GM18867 (cell line): ENCODE measurements around the gene HSF2.
A peak's percentile ranks its signal among the peaks of the same experiment; 100 is the strongest.

Experiments
- ATAC-seq: cut with Tn5 transposase; IDR thresholded peaks from one replicate; pipeline ENCODE4 v1.9.1; 2021; ENCODE audit warnings: mild to moderate bottlenecking, moderate library complexity; ENCODE audit not compliant: unreplicated experiment

Gene HSF2, protein sequence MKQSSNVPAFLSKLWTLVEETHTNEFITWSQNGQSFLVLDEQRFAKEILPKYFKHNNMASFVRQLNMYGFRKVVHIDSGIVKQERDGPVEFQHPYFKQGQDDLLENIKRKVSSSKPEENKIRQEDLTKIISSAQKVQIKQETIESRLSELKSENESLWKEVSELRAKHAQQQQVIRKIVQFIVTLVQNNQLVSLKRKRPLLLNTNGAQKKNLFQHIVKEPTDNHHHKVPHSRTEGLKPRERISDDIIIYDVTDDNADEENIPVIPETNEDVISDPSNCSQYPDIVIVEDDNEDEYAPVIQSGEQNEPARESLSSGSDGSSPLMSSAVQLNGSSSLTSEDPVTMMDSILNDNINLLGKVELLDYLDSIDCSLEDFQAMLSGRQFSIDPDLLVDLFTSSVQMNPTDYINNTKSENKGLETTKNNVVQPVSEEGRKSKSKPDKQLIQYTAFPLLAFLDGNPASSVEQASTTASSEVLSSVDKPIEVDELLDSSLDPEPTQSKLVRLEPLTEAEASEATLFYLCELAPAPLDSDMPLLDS

DNA sequence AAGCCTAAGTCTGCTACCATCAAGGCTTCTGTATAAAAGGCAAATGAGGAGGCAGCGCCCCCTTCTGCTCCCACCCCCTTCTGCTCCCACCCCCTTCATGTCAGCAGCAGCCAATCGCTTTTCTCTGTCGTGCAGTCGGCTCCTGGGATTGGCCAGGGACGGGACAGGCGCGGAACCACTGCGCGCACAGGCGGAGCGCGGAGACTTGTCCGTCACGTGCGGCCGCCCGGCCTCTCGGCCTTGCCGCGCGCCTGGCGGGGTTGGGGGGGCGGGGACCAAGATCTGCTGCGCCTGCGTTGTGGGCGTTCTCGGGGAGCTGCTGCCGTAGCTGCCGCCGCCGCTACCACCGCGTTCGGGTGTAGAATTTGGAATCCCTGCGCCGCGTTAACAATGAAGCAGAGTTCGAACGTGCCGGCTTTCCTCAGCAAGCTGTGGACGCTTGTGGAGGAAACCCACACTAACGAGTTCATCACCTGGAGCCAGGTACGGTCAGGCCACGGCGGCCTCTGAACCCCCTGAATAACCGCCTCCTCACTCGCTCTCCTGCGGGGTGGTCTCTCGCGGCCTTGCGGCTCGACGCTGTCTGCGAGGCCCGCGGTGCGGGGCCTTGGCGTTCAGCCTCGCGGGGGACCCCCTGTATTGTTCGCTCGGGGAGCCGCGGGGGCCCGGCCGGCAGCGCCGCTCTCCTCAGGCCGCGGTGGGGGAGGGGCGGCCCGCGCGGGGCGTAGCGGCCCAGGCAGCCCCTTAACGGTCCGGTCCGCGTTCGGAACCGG lies at the start of gene HSF2:
Gene HSF2 (plus strand): TSS at position 305 of the 773 bp plus-strand sequence. CDS start 86 bp downstream, at position 391.
- peak; percentile 98 for ATAC-seq

DNA sequence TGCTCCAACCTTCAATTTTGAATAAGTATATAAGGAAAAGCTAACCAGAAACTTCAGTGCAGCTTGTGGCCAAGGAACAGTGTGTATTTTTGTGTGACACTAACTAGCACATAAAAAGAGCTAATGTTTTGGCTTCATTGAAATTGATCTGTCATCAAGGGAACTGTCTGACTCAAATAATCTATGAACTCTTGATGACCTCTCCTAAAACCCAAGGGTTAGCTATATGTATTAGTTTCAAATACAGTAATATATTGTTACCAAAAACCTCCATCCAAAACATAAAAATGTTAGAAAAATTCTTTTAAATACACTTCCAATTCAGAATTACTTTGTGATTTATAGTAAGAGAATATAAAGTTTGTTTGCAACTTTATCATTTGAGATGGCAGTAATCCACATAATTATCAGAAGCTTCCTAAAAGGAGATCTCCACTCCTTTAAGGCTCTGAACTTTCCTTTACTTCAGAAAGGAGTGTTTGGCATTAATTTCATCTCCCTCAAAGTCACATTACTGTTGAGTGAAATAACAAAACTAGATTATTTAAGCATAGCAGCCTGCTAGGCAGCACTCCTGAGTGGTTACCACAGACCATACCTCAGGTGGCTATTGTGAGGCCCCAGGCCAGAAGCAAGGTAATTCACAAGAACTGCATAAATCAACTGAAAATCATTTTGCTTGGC lies 46.3 kb upstream of the HSF2 start:
- no peak for ATAC-seq

DNA sequence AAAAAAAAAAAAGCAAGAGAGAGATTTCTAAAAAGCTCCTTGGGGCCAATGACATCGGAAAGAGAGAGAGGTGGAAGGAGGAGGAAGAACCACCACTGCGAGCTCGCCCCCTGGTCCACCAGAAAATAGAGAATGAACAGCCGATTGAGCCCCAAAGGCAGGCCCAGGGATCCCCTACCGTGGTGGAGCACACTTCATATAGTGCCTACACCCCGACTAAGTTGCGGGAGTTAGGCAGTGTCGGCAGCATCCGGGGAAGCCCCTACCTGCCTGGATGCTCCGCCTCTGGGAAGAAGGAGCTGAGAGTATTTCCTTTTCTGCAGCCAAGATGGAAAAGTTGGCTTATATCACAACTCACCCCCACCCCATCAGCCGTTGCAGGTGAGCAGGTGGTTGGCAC lies 38.6 kb upstream of the HSF2 start:
- no peak for ATAC-seq

DNA sequence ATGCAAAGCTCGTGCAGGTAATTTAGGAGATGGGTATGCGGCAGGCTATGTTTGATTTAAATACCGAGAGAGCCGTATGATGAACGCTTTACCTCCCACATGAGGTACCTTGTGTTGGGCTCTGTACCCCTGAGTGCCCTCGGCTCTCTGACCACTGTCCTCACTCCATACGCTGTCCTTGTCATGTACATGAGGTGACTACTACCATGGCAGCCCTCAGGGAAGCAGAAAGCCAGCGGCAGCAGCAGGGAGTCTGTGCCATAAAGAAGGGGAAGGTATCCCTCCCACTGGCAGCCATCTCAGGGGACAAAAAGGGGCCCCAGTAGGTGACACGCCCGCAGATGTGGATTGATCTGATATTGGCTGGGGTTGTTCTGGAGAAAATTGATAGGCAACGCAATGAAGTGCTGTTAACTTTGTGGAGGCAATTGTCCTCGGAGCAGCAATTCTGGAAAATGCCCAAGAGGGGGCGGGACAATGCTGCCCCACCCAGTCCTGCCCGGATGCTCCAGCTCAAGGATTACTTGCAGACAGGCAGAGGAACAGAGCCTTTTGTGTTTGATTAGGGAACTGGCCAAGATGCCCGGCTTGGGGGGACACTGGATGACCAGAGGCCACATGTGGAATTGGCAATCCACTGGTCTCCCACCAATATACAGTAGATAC lies 38.0 kb upstream of the HSF2 start:
- no peak for ATAC-seq

DNA sequence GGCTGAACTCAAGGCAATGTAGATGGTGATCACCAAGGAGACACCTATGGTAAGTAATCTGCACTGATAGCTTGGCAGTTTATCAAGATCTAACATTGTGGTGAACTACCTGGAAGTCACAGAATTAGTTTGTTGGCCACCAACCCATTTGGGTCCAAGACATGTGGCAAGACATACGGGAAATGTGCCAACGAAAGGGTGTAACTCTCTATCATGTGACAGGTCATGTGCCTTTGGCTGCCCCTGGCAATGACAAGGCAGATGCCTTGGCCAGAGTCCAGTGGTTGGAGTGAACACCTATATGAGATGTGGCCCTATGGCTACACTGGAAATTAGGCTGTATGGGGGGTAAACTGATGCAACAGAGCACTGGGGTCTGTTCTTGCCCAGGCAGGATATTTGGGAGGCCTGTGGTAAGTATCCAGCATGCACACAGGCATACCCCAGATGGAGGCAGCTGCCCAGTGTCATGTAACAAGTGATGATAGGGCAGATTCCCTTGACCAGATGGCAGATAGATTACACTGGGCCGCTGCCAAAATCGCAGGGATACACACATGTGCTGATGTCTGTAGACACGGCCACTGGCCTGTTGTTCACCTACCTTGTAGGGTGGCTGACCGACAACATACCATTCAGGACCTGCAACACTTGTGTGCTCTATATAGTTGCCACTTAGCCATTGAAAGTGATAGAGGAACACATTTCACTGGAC lies 35.5 kb upstream of the HSF2 start:
- ATAC-seq: no peak

DNA sequence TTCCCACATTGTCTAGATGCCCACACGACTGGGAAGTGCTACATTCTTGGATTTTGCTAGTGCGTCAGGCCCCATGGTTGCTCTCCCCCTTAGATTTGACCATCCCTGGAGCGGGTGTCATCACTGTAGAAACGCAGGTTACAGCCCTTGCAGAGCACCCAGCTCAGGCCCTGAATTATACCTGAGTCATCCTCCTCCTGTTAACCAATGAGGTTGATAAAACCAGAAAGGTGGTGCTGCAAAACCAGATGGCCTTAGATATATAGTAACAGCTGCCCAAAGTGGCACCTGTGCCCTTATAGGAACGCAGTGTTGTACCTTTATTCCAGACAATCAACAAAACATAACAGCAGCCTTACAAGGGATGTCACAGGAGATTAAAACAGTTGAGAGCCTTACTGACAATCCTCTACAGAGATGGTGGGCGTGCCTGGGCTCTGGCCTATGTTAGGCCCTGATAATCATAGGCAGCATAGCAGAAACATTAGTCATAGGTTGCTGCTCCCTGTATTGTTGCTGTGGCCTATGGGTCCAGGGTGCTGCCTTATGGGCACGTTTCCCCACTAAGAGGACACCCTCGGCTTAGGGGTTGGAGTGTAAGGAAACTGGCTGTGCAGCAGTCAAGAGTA lies 33.6 kb upstream of the HSF2 start:
- ATAC-seq: no peak

DNA sequence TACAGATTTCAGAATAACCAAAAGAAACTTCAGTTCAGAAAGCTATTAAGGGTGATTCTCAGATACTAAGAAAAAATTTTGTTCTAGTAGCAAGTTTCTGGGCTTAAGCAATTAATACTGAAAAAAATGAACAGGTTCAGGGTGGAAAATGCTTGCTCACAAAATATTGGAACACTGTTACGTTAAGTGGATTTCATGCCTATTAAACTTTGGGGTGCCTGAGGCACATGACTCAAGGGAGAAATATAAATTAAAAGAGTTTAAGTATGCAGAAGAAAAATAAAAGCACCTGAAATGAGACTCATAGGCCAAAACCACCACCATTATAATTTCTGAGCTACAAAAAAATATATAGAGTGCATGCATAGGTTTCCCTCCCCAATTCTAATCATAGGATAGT lies 32.3 kb upstream of the HSF2 start:
- no peak for ATAC-seq

DNA sequence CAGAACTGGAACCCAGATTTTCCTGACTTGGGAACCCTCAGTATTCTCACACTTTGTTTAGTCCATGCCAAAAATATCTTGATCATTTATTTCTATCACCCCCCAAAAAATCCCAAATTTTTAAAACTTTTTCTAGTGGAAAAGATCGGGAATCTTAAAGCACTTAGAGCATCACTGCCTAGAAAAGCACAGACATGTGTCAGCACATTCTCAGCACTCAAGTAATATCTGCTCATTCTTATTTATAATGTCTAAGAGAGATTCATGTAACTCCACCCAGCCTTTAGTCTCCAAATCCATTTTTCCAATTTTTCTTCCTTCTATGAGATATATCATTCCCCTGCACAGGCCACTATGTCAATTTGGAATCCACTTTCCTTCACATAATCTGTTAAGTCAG lies 29.9 kb upstream of the HSF2 start:
- ATAC-seq: no peak

DNA sequence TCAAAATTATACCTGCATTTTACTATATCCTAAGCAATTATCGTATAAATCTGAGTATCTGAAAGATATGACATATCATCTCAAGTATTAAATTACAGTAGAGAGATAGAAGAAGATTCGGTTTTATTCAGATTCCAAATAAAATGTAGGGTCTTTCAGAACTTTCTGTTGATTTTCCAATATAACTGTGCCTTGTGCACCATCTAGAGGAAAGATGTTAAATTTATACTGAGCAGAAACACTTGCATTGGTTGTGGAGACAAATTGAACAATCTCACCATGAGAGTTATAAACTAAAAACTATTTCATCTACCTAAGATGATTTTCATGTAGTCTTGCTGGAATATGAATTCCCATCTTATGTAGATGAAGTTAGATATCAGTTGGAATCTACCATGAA lies 26.8 kb upstream of the HSF2 start:
- ATAC-seq: no peak

DNA sequence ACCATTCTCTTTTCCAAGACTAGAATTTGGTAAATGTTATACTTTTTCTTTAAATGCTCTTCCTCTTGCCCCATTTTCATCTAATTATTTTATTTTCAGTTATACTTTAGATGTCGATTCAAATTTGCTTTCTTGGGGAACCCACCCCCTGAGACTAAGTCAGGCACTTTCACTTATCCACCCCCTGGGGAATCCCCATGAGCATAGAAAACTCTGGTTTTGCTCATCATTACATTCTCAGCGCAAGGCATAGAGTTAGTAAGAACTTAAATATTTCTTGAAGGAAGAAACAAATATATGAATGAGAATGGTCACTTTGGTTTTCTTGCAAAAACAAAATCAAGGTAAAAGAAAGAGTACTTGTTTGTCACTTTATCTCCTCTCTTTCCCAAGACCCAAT lies 25.1 kb upstream of the HSF2 start:
- ATAC-seq: no peak

DNA sequence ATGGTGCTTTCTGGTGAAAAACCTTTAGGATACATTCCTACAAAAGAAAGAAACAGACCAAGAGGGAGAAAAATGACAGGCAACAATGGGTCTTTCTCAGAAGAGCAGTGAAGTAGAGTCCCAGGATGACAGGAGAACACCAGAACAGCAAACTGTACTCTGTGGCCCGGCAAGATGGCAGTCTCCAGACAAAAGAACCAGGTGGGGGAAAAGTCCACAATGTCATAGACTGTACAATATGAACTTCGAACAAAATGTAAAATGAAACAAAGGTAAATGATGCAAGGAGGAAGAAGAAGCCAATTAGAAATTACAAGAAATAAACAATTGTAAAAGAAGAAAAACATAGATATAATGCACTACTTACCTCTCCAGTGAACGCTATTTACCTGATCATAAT lies 23.2 kb upstream of the HSF2 start:
- ATAC-seq: no peak

DNA sequence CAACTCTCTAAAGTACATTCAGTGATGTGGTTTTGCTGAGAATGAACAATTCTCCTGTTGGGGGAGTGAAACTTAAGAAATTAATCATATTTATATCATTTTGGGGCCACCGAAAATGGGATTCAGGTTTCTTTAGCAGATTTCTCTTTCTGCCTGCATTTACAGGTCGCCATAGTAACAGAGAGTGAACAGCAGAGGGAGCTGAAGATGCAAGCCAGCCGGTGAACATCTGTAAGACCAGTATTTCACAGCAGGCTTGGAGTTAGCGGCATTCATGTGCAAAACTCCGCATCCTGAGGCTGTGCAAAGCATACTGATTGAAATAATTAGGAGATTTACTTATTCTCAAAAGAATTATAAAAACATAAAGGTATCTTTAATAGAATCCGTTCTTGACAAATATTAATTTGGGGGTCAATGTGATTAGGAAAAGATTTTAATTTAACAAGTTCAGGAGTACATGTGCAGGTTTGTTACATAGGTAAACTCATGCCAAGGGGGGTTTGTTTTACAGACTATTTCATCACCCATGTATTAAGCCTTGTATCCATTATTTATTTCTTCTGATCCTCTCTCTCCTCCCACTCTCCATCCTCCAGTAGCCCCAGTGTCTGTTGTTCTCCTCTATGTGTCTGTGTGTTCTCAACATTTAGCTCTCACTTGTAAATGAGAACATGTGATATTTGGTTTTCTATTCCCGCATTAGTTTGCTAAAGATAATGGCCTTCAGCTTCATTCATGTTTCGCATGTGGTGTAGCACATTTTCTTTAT lies 17.8 kb upstream of the HSF2 start:
- ATAC-seq: peak; percentile 100

DNA sequence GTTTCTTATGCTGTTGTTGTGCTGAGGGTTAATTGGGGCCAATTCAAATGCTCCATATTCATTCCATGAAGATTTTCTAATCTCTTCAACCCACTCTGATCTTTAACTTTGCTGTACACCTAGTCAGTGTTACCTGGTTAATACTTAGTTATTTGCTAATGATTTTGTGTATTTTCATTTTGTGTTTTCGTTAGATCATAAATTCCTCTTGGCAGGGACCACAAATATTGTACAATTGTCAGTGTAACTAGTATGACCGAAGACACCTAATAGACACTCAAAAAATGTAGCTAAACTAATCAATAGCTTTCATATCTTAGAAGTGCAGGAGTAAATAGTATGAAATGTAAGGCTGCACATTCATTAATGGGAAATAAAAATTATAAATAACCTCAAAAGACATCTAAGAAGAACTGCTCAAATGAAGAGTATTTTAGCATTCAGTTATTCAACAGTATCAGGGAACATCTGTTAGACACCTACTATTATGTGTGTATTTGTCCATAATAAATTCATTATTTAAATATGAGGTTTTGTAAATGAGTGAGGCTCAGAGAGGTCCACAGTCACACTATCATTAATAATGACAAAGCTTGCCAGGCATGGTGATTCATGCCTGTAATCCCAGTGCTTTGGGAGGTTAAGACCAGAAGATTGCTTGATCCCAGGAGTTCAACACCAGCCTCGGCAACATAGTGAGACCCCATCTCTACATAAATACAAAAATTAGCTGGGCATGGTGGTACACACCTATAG lies 13.4 kb upstream of the HSF2 start:
- no peak for ATAC-seq

DNA sequence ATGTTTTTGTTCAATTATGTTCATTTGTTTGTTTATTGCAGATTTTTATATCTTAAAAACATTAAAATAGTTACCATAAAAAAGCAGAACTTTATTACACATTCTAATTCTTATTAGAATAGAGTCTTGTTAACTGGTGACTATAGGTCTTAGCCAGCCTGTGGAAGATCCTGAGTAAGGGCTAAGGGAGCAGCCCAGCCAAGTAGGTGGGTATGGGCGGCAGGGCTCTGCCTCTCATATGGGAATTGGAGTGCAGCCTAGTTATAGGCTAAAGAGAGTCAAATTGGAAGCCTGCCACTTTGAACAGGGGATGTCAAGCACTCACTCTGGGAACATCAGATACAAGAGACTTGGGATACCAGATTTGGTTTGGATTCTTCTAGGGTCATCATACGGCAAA lies 10.5 kb upstream of the HSF2 start:
- no peak for ATAC-seq

DNA sequence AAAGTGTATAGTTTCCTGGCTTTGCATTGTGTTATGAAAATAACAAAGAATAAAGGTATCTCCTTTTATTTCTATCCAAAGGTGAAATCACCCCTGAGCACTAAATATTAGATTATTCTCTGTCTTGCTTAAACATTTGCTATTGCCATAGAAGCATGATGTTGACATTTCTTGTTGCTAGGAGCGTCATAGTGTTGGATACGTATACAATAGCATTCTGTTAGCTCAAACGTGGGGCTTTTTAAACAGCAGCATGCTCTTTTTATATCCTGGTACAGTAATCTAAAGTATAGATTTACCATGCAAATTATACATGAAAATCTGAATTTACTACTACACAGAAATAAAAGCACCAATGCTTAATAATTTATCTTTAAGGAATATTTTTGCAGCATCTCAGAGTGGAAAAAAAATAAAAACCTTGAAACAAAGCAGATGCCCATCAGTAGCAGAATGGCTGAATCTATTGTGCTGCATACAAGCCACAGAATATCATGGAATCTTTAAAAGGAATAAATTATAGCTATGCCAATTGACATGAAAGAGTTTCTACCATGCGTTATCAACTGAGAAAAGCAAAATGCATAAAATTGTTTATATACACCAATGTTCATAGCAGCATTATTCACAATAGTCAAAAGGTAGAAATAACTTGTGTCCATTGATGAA lies 9.6 kb upstream of the HSF2 start:
- ATAC-seq: no peak

DNA sequence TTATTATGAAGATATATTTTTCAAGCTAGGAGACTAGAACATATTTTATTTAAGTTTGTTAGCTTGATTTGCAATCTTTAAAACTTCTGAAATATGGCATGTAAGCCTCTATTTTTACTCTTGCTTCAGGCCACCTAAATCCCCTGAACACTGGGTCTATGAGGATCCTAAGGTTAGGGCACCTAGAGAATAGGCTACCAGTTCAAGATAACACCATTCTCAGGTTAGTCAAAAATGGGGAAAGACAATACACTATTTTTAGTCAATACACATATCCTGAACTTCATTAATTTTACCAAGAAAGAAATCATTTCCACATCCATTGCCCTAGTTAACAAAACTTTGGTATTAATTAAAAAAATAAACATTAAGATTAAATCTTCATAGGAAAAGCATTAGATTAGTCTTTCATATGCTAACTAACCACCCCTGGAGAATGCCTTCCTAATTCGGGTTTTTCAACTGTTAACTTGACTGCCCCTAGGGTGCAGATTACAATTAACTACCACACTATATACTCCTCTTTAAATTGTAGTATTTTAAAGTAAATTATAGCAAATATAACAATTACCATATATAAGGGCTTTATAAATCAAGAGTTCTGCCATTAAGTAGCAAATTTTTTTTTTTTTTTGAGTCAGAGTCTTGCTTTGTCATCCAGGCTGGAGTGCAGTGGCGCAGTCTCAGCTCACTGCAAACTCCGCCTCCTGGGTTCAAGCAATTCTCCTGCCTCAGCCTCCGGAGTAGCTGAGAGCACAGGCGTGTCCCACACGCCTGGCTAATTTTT lies 6.7 kb upstream of the HSF2 start:
- ATAC-seq: no peak

DNA sequence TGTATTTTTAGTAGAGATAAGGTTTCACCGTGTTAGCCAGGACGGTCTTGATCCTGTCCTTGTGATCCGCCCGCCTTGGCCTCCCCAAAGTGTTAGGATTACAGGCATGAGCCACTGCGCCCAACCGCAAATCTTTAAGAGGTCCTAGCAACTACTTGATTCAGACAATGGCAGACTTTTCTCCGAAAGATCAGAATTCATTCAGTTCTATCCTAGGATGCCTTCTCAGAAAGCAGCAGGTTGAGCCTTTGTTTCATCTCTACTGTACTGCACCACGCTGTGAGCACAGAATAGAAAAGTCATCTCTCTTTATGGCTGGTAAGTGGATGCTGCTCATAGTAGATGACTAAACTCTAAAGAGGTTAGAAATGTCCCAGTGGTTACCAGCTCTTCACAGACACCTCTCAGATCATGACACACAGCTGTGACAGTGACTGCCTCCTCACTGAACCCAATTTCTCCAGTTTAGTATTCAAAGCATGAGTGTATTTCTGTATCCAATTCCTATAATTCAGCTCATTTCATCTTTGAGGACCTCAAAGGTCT lies 6.0 kb upstream of the HSF2 start:
- ATAC-seq: peak; percentile 71
